OCI-LY7 (cell line): ENCODE measurements around the gene PRMT3.
"Not testable (repeated sequence)": the region's sequence is repeated elsewhere in the genome, so short reads cannot be mapped to it uniquely, and the experiment has no call there.

Experiments
- CTCF ChIP-seq: fragments of 200-600 bp; sonication (generic); conservative IDR thresholded peaks from 2 replicates; pipeline ENCODE4 v1.5.1; 2014; ENCODE audit warnings: mild to moderate bottlenecking, antibody characterized with exemption, low read length, moderate library complexity, mixed read lengths
- EZH2phosphoT487 ChIP-seq: fragments of 200-600 bp; sonication (generic); IDR thresholded peaks from 2 replicates; pipeline ENCODE4 v1.6.1; 2018; ENCODE audit warnings: low read depth, borderline replicate concordance, mild to moderate bottlenecking, mixed run types, antibody characterized with exemption, low read length, moderate library complexity, mixed read lengths

- TF ChIP-seq CTCF, EZH2phosphoT487: not testable (repeated sequence)
Measured at GRCh38 chr11:20385996-20386395, 1.5 kb upstream of the PRMT3 start.
